Retinal pigment epithelial cell (primary cell): Measurements from ENCODE around the gene GALNT10.
"Not testable (repeated sequence)": the region's sequence is repeated elsewhere in the genome, so short reads cannot be mapped to it uniquely, and the experiment has no call there.

Experiments
- DNase-seq: peaks from one replicate; pipeline ENCODE4 v3.0.0-alpha.2; 2010; ENCODE audit warnings: low read depth
- H3K4me3 ChIP-seq: 2 replicates; pipeline ENCODE4 v1.5.1; 2011; ENCODE audit warnings: mild to moderate bottlenecking, low read length, control low read depth, moderate library complexity
- CTCF ChIP-seq: conservative IDR thresholded peaks from 2 replicates; pipeline ENCODE4 v1.5.1; 2011; ENCODE audit warnings: low read depth, low read length, control low read depth, inconsistent platforms

GALNT10 gene

GRCh38 chr5:154358516-154359220 is 168.1 kb downstream of the GALNT10 start:
- H3K4me3 ChIP-seq: no peak overlapping the region
- no peak for DNase-seq
- TF ChIP-seq CTCF: no peak

DNA sequence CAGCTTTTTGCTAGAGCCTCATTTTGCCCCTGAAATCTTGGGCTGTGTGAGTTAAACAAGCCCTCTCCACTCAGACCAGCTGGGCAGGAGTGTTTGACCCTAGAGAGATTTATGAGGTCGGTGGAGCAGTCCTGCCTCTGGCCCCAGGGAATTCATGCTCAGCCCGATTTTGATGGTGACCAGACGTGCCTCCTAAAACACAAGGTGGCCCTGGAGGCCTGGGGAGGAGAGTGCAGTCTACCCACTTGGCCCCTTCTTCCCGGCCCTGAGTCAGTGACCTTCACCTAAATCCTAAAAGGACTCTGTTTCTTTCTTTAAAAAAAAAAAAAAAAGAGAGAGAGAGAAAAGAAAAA is 168.7 kb downstream of the GALNT10 start:
- no peak for DNase-seq
- TF ChIP-seq CTCF: no peak
- no peak overlapping the region for H3K4me3 ChIP-seq

DNA sequence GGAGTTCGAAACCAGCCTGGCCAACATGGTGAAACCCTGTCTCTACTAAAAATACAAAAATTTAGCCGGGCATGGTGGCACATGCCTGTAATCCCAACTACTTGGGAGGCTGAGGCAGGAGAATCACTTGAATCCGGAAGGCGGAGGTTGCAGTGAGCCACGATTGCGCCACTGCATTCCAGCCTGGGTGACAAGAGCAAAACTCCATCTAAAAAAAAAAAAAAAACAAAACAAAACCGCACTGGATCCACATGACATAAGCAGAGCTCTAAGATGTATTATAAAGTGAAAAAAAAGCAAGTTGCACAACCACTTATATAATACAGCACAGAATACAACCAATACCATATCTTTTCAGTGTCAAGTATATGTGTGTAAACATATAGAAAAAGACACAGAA is 169.7 kb downstream of the GALNT10 start:
- not testable (repeated sequence) for H3K4me3 ChIP-seq, DNase-seq

- TF ChIP-seq CTCF: no peak
- DNase-seq: no peak
- H3K4me3 ChIP-seq: no peak overlapping the region
Measured at GRCh38 chr5:154363411-154363810, 172.9 kb downstream of the GALNT10 start.

GRCh38 chr5:154364771-154365170 is 174.2 kb downstream of the GALNT10 start:
- H3K4me3 ChIP-seq: no peak overlapping the region
- no peak for TF ChIP-seq CTCF
- no peak for DNase-seq

GRCh38 chr5:154365823-154366222 is 175.3 kb downstream of the GALNT10 start:
- TF ChIP-seq CTCF: no peak
- DNase-seq: no peak
- no peak overlapping the region for H3K4me3 ChIP-seq

- no peak for TF ChIP-seq CTCF
- no peak for DNase-seq
- H3K4me3 ChIP-seq: no peak overlapping the region
Measured at GRCh38 chr5:154366353-154366752, 175.8 kb downstream of the GALNT10 start.
